Activated T-helper 1 cell treated with Interleukin-2 at 50 U/mL for 16 hours (primary cell): Measurements from ENCODE around the gene ASPG.

Experiments
- DNase-seq: peaks from one replicate; pipeline ENCODE4 v3.0.0-alpha.2; 2020; ENCODE audit warnings: low read depth

The ASPG gene

DNA sequence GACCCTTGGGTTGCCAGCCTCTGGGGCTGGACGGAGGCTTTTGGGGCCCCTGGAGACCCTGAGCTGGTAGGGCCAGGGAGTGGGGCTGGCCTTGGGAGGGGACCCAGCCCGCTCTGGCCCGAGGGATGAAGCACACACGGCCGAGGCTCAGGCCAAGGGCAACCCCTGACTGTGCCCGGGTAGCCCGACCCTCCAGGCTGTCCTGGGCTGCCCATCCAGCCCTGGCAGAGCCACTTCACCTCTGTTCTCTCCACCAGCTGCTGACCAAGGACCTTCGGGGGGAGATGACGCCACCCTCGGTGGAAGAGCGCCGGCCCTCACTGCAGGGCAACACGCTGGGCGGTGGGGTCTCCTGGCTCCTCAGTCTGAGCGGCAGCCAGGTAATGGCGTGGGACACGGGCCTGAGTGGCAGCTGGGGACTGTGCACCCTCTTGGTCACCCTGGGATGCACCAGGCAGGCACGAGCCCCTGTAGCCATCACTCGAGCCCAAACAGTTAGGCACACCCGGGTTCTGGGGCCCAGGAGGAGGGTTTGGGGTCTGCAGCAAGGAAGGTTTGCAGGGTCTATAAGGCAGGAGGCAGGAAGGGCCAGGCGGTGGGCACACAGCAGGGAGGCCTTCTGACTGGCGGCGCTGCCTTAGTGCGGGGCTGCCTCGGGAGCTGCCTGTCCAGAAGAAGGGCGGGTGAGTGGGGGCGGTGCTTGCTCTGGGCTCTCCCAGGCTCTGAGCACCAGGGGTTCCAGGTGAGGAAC is 19.7 kb downstream of the ASPG start:
- no peak for DNase-seq

GRCh38 chr14:104105822-104106470 is 20.4 kb downstream of the ASPG start:
- no peak for DNase-seq

DNA sequence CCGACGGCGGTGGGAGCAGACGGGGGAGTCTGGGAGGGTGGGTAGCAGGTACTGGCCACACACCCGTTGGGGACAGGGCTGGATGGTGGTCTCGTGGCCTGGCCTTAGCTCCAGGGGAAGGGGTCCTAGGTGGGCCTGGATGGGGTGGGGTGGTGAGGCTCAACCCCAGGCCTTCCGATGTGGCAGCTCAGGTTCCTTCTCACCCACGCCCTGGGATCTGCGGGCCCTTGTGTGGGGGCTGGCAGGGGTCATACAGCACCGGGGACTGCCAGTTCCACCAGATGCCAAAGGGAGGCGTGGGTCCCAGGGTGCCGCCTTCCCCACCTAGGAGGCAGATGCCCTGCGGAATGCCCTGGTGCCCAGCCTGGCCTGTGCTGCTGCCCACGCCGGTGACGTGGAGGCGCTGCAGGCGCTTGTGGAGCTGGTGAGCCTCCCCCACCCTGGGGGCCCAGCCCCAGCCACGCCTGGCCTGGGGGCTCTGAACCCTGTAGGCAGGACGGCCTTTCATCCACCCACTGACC is 21.0 kb downstream of the ASPG start:
- DNase-seq, result no peak

GRCh38 chr14:104107101-104107581 is 21.6 kb downstream of the ASPG start:
- DNase-seq, result no peak

GRCh38 chr14:104107611-104108569 is 22.4 kb downstream of the ASPG start:
- no peak for DNase-seq

DNA sequence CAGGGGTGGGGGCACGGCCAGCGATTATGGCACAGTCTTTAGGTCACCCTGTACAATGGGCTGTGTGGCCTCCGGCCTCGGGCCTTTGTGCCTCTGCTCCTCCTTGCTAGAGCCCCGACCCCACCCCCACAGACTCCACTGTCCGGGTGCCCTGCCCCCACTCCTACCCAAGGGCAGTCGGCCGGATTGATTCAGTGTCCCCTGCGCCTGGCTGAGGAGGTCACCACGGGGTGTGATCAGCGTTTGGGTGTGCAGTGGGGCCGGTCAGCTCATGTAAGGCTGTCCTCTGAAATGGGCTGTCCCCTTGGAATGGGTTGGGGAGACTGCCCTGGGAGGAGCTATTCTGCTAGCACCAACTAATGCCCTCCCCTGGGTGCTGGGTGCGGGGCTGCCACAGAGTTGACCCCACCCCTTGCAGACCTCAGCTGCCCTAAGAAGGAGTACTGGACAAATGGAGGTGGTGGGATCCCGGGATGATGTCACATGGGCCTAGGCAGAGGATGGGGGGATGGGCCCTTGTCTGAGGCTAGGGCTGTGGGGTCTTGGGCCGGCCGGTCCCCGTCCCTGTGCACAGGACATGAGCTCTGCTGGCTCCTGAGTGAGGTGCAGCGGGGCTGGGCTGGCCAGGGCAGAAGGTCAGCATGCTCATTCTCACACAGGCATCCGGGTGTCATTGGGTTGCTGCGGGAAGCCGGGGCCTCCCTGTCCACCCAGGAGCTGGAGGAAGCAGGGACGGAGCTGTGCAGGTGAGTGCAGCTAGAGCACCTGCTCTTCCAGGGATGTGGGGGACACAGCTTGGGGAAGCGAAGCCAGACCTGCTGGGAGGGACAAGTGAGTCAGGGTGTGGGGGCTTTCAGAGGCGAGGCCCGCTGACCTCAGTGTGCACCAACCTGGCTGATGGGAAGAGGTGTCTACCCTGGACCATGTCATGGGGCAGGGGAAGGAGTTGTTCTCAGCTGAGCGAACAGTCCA is 23.4 kb downstream of the ASPG start:
- no peak for DNase-seq

- no peak for DNase-seq
Observed at GRCh38 chr14:104109731-104110361, 24.3 kb downstream of the ASPG start.

DNA sequence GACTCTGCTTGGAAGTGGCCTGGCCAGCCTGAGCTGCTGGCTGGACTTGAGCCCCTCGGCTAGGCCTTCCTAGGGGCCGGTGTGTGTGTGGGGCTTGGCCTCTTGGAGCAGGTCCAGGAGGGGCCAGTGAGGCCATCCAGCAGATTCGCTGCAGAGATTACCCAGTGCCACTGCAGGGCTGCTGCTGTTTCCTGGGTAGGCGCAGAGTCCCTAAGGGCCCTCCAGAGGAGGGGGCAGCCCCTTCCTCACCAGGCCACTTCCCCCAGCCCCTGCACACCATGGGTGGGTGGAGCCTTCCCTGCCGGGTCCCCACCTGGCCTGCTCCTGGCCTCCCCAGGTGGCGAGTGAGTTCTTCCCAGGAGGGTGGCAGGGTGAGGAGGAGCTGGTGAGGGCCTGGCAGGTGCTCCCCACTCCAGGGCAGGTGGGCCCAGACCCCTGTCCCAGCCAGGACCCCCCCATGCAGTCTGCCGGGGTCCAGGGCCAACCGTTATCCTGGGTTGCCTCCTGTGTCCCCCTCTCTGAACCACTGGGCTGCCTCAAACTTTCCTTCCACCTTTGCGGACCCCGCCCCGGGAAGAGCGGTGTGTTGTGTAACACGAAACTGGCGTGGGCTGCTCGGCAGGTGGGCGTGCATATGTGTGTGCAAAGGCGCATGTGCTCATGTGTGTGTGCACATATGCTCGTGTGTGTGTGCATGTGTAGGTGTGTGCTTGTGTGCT is 25.1 kb downstream of the ASPG start:
- DNase-seq, result no peak

GRCh38 chr14:104111301-104112112 is 26.0 kb downstream of the ASPG start:
- no peak for DNase-seq

DNA sequence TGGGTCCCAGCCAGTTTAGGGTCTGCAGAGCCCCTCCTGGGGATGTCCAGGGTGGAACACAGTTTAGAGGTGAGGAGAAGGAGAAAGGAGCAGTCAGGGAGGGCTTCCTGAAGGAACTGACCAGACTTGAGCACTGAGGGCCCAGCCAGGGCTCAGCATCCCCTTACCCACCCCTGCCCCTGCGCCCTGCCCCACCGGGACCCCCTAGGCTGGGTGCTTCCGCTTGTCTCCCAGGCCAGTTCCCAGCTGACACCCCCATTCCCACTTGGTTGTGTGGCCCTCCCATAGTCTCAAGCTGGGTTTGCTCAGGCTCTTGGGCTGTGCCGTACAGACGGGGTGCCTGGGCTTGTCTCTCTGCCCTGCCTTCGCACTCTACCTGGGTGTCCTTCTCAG is 26.6 kb downstream of the ASPG start:
- DNase-seq, result no peak

DNA sequence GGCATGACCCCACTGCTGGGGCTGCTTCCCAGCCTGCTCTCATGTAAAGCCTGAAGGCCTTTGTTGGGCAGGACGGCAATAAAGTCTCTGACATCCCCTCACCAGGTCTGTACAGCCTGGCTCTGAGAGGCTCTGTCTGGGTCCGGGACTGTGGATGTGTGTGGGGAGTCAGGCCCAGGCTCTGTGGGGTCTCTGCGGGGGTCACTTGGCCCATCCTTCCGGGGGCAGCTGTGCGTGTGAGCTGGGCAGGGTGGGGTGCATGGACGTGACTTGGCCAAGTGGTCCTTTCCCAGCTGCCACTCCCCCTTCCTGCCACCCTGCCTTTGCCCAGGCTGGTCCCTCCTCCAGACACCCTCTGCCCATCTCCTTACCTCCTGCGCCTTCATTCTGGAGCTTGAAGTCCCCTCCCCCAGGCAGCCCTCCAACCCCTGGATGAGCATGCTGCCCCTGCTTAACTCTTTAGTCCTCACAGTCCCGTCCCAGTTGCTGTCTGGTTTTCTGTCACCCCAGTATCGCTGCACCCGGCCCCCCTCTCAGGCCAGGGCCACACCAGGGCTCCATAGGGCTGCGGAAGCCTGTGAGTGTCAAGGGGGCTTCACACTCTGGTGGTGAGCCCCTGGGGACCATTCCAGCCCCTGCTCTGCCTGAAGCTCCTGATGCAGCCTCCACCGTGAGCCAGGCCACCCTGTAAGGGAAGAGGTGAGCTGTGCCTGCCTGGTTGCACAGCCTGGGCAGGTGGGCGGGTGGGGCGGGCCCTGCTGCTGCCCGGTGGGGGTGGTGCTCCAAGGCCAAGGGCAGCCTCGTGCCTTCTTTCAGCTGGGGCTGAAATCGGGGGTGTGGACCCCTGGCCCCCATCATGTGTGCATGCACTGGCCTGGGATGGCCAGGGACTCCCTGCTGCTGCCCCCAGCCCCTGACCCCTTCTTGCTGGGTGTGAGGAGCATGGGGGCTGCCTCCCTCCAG is 27.4 kb downstream of the ASPG start:
- DNase-seq, result no peak

DNA sequence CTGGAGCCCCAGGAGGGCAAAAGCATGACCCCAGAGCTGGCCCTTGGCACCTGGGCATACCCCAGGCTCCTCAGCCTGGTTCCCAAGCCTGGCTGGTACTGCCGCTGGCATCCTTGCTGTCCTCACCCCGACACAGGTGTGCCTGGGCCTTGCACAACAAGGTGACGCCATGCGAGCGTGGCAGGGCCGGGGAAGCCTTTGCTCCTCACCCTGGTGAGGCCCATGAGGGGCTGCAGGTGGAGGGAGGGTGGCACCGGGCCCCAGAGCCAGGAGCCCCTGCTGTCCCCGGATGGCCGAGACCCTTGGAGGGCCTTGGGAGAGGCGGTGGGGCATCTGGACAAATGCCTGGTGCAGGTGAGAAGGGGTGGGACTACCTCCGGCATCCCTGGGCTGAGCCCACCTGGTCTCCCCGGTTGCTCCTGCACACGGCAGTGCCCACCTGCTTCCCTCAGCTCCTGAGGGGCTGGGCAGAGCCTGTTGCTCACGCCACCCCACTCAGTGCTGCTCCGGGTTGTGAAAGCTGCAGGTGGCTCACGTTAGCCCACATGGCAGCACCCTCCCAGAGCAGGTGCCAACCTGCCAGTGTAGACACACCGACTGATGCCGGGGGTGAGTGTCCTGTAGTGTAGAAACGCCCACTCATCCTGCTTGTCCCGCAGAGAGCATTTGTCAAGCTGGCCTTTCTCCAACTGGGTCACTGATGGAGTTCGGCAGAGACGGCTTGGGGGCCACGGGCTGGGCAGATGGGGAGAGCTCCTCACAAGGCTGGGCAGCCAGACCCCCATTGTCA is 28.3 kb downstream of the ASPG start:
- no peak for DNase-seq

- no peak for DNase-seq
Observed at GRCh38 chr14:104114421-104115130, 29.1 kb downstream of the ASPG start.

GRCh38 chr14:104115131-104115600 is 29.7 kb downstream of the ASPG start:
- DNase-seq, result no peak

- DNase-seq, result no peak
Observed at GRCh38 chr14:104115691-104116287, 30.3 kb downstream of the ASPG start.

GRCh38 chr14:104116288-104116755 is 30.8 kb downstream of the ASPG start:
- no peak for DNase-seq
